Adipocyte (in vitro differentiated cells): ENCODE data around the gene ANAPC7.
"Not testable (repeated sequence)": the region's sequence is repeated elsewhere in the genome, so short reads cannot be mapped to it uniquely, and the experiment has no call there.

Experiments used
- DNase-seq: peaks from one replicate; pipeline ENCODE4 v3.0.0-alpha.2; 2015; ENCODE audit warnings: low read depth
- H3K27me3 ChIP-seq: replicated peaks from 2 replicates; pipeline ENCODE4 v1.7.0; 2013; ENCODE audit warnings: mild to moderate bottlenecking, low read length, moderate library complexity; ENCODE audit not compliant: control insufficient read depth, insufficient read depth
- H3K36me3 ChIP-seq: 2 replicates; pipeline ENCODE4 v1.7.0; 2013; ENCODE audit warnings: low read length, mild to moderate bottlenecking, moderate library complexity; ENCODE audit not compliant: control insufficient read depth, insufficient read depth, severe bottlenecking
- H3K4me1 ChIP-seq: 2 replicates; pipeline ENCODE4 v1.7.0; 2013; ENCODE audit warnings: mild to moderate bottlenecking, low read length, moderate library complexity; ENCODE audit not compliant: control insufficient read depth, insufficient read depth
- H3K4me3 ChIP-seq: 2 replicates; pipeline ENCODE4 v1.7.0; 2013; ENCODE audit warnings: mild to moderate bottlenecking, low read length, moderate library complexity
- H3K9ac ChIP-seq: 2 replicates; pipeline ENCODE4 v1.7.0; 2013; ENCODE audit warnings: mild to moderate bottlenecking, low read length, moderate library complexity
- H3K9me3 ChIP-seq: 2 replicates; pipeline ENCODE4 v1.7.0; 2013; ENCODE audit warnings: mild to moderate bottlenecking, low read length, moderate library complexity; ENCODE audit not compliant: control insufficient read depth

ANAPC7 gene

DNA sequence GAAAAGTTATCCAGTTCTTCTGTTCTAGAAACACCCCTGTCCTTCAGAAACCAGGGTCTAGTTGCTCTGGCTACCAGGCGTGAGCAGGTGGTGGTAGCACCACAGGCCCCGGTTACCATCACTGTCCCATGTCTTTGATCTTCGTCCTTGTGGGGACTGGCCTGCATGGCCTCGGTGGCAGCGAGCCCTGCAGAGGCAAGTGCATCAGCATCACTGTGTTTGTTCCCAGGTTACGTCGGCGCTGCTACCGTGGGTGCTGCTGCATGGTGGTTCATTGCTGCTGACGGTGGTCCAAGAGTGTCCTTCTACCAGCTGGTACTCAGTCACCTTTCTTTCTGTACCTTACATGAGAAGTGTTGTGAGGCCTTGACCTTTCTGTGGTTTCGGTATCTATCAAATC, 58.9 kb downstream of the ANAPC7 start:
- no peak for DNase-seq
- no peaks in the 10 kb centered on the region for H3K9me3 ChIP-seq
- H3K9ac ChIP-seq = no peak overlapping the region
- H3K4me1 ChIP-seq = peaks cover 2% of the 10 kb centered on the region
- no peaks in the 10 kb centered on the region for H3K27me3 ChIP-seq
- H3K4me3 ChIP-seq = no peak overlapping the region
- H3K36me3 ChIP-seq = peaks cover 99% of the 10 kb centered on the region

DNA sequence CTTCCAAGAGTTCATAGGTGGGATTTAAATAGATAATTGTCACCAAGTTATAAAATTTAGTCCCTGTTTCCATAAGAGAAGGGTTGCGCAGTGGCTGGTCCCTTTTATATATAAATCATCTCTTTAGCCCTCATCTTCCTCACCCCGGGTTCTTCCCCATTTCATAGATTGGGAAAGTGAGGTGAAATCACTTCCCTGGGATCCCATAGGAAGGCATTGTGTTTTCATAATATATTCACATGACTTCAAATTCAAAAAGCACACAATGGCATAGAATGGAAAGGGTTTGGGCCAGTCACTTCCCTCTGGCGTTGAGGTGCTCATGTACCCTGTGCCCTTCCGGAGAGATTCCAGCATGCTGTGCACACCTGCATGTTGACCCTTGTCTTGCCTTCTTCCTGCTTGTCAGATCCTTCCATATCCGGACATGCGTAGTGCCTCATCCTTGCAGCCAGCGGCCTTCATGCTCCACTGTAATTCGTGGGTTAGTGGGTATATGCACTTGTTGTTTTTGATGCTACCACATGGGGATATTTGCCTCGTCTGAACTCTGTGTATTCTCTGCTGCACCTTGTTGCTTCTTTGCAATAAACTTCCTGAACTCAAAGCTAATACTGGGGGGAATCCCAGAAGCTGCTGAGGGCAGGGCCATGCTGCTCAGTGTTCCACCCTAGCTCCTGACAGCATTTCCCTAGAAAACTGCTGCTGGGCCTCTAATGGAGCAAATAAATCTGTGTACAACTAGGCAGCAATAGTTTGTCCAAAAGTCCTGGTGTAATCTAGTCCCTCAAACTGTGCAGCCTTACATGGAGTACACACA, 59.6 kb downstream of the ANAPC7 start:
- no peak overlapping the region for H3K9ac ChIP-seq
- H3K9me3 ChIP-seq = no peaks in the 10 kb centered on the region
- DNase-seq = no peak
- peaks cover 9% of the 10 kb centered on the region for H3K4me1 ChIP-seq
- H3K36me3 ChIP-seq = peaks cover 99% of the 10 kb centered on the region
- no peaks in the 10 kb centered on the region for H3K27me3 ChIP-seq
- no peak overlapping the region for H3K4me3 ChIP-seq

DNA sequence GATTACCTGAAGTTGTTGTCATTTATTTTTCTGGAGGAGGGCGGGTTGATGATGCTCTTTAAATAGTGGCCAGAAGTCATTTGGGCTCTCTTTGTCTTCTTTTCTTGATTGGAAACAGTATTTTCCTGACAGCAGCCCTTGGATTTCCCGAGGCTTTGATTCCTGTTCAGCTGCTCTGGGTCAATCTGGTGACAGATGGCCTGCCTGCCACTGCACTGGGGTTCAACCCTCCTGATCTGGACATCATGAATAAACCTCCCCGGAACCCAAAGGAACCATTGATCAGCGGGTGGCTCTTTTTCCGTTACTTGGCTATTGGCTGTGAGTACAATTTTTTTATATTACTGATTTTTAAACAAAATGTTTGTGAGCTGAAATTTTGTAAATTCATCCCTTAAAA, 60.4 kb downstream of the ANAPC7 start:
- Histone ChIP-seq H3K4me3 (no peak overlapping the region), H3K9ac (no peak overlapping the region), H3K27me3 (no peaks in the 10 kb centered on the region), H3K4me1 (peaks cover 9% of the 10 kb centered on the region), H3K36me3 (peaks cover 99% of the 10 kb centered on the region), H3K9me3 (no peaks in the 10 kb centered on the region)
- DNase-seq = no peak

DNA sequence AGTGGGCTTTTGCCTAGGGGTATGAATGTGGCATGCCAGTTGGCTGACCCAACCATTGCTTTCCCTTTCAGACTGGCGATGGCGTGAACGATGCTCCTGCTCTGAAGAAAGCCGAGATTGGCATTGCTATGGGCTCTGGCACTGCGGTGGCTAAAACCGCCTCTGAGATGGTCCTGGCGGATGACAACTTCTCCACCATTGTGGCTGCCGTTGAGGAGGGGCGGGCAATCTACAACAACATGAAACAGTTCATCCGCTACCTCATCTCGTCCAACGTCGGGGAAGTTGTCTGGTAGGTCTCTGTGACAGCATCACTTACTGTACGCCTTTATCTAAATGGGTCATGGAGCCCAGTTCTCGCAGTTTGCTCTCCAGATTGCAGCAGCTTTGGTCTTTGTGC, 61.4 kb downstream of the ANAPC7 start:
- peaks cover 99% of the 10 kb centered on the region for H3K36me3 ChIP-seq
- DNase-seq = no peak
- H3K9ac ChIP-seq = no peak overlapping the region
- no peaks in the 10 kb centered on the region for H3K9me3 ChIP-seq
- H3K4me1 ChIP-seq = peaks cover 9% of the 10 kb centered on the region
- no peaks in the 10 kb centered on the region for H3K27me3 ChIP-seq
- no peak overlapping the region for H3K4me3 ChIP-seq

DNA sequence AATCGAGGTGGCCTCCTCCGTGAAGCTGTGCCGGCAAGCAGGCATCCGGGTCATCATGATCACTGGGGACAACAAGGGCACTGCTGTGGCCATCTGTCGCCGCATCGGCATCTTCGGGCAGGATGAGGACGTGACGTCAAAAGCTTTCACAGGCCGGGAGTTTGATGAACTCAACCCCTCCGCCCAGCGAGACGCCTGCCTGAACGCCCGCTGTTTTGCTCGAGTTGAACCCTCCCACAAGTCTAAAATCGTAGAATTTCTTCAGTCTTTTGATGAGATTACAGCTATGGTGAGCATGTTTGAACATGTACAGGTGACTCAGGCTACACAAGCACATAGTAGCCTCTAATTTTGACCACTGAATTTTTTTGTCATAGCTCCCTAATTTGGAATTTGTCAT, 62.8 kb downstream of the ANAPC7 start:
- Histone ChIP-seq H3K36me3 (peaks cover 100% of the 10 kb centered on the region), H3K9me3 (no peaks in the 10 kb centered on the region), H3K27me3 (no peaks in the 10 kb centered on the region), H3K4me1 (peaks cover 9% of the 10 kb centered on the region), H3K4me3 (no peak overlapping the region), H3K9ac (no peak overlapping the region)
- DNase-seq = no peak

DNA sequence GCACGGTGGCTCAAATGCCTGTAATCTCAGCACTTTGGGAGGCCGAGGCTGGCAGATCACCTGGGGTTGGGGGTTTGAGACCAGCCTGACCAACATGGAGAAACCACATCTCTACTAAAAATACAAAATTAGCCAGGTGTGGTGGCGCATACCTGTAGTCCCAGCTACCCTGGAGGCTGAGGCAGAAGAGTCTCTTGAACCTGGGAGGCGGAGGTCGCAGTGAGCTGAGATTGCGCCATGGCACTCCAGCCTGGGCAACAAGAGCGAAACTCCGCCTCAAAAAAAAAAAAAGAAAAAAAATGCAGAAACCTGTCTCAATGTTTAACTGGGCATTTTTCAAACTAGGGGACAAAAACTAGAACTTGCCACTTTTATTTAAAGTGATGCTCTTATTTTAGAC, 63.2 kb downstream of the ANAPC7 start:
- H3K9ac ChIP-seq, H3K4me1 ChIP-seq, H3K4me3 ChIP-seq, H3K9me3 ChIP-seq, DNase-seq, H3K27me3 ChIP-seq: not testable (repeated sequence)
- H3K36me3 ChIP-seq = peaks cover 100% of the 10 kb centered on the region

DNA sequence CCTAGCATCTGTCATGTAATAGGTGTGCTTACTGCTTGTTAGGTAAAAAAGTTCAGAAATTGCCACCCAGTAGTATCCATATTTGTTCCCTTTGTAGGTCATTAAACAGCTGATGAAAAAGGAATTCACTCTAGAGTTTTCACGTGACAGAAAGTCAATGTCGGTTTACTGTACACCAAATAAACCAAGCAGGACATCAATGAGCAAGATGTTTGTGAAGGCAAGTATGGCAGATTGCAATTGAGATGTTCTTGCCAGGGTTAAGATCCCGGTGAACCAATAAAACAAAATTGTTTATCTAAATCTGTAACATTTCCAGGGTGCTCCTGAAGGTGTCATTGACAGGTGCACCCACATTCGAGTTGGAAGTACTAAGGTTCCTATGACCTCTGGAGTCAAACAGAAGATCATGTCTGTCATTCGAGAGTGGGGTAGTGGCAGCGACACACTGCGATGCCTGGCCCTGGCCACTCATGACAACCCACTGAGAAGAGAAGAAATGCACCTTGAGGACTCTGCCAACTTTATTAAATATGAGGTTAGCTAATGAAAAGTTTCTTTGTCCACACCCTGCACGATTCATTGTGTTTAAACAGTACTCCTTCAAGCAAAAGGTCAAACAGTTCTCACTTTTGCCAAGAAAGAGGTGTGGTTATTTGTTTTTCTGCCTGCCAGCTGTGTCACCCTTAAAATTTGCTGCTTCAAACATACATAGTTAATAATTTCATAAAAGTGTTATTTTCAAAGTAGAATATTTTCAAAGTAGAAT, 64.1 kb downstream of the ANAPC7 start:
- Histone ChIP-seq H3K27me3 (no peaks in the 10 kb centered on the region), H3K36me3 (peaks cover 100% of the 10 kb centered on the region), H3K4me3 (no peak overlapping the region), H3K4me1 (peaks cover 9% of the 10 kb centered on the region), H3K9me3 (no peaks in the 10 kb centered on the region), H3K9ac (no peak overlapping the region)
- DNase-seq = no peak

DNA sequence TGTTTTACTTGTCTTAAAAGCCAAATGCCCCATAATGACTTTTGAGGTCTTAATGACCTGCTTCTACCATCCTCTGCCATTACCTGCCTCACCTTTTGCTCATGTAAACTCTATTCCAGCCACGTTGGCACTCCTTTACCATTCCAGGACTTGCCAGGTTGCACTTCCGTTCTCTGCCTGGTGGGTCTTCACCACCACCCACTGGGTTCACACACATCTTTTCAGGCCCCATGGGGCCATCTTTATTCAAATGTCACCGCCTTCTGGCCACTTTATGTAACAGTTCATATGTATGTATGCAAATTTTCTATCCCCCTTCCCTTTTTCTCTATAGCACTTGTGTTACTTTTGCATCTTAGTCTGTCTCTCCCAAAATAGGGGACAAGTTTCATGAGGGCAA, 64.8 kb downstream of the ANAPC7 start:
- no peak overlapping the region for H3K4me3 ChIP-seq
- no peak for DNase-seq
- H3K36me3 ChIP-seq = peaks cover 100% of the 10 kb centered on the region
- H3K27me3 ChIP-seq = no peaks in the 10 kb centered on the region
- H3K4me1 ChIP-seq = peaks cover 9% of the 10 kb centered on the region
- H3K9me3 ChIP-seq = no peaks in the 10 kb centered on the region
- no peak overlapping the region for H3K9ac ChIP-seq

DNA sequence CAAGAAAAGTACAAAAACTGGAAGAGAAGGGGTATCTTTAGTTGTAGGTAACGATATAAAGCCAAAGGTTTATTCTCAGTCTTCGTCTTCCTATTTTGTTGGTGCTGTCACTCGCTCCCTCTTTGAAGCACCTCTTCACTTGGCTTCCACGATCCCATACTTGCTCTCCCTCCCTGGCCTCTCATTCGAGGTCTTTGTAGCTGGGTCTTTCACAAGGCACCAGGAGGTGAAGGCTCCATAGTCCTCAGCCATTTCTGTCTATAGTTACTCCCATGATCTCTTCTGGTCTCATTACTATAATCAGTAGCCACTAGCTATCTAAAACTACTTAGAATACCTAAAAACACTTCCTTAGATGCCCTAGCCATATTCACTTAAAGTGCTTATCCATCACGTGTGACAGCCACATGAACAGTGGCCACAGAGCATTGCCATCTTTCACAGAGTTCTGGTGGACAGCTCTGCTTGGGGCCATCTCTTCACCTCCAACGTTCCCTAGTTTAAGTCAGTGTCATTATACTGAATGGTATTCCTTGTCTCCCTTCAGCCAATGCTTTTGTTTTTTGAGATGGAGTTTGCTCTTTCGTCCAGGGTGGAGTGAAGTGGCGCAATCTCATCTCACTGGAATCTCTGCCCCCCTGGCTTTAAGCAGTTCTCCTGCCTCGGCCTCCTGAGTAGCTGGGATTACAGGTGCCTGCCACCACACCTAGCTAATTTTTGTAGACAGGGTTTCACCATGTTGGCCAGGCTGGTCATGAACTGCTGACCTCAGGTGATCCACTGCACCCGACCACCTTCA, 65.4 kb downstream of the ANAPC7 start:
- Histone ChIP-seq H3K36me3 (peaks cover 100% of the 10 kb centered on the region), H3K9me3 (no peaks in the 10 kb centered on the region), H3K4me3 (no peak overlapping the region), H3K27me3 (no peaks in the 10 kb centered on the region), H3K4me1 (peaks cover 9% of the 10 kb centered on the region), H3K9ac (no peak overlapping the region)
- DNase-seq = no peak

DNA sequence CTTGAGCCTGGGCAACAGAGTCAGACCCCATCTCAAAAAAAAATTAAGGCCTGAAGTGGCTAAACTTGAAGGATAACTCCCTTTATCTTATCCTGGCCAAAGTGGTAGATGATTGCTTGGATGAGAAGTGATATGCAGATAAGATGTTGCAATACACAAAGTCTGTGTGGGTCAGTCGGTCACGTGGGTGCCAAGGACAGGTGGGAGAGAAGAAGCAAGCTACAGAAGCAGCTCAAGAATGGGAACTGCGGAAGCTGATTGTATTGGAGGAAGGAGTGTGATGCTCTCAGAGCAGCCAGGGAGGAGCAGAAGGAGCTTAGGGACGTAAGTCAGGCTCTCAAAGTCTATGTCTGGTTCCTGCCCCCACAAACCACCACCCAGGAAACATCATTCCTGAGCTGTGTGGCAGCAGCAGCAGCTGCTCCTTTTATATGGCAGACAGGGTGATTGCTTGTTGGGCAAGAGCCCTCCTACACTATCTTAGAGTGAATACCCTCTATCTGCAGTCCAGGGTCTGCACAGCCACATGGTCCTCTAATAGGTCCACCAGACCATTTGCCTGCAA, 67.9 kb downstream of the ANAPC7 start:
- no peak overlapping the region for H3K4me3 ChIP-seq
- no peak for DNase-seq

DNA sequence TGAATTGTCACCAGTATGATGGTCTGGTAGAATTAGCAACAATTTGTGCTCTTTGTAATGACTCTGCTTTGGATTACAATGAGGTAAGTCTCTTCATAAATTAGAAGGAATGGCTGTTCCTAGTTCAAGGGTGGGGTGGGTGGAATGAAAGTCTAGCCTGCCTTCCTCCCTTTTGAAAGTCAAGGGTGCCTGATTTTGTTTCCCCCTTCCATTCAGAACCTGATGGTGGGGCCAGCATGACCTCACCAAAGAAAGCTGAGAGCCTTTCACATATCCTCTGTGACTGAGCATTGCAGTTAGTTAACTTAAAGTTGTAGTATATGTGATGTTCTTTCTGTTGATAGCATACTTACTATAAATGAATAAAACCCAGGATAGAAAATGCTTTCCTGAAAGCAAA, 70.3 kb downstream of the ANAPC7 start:
- no peaks in the 10 kb centered on the region for H3K9me3 ChIP-seq
- H3K4me3 ChIP-seq = no peak overlapping the region
- no peak overlapping the region for H3K9ac ChIP-seq
- DNase-seq = no peak
- H3K4me1 ChIP-seq = peaks cover 5% of the 10 kb centered on the region
- H3K36me3 ChIP-seq = peaks cover 94% of the 10 kb centered on the region
- H3K27me3 ChIP-seq = no peaks in the 10 kb centered on the region

More for the DNA sequence above, 67.9 kb downstream of the ANAPC7 start:
- no peak overlapping the region for H3K9ac ChIP-seq
- H3K36me3 ChIP-seq = peaks cover 97% of the 10 kb centered on the region
- H3K27me3 ChIP-seq = no peaks in the 10 kb centered on the region
- H3K9me3 ChIP-seq = no peaks in the 10 kb centered on the region
- H3K4me1 ChIP-seq = peaks cover 9% of the 10 kb centered on the region
